ENCODE measurements around the gene VDAC2.
"Not testable (repeated sequence)": the region's sequence is repeated elsewhere in the genome, so short reads cannot be mapped to it uniquely, and the experiment has no call there.

The VDAC2 gene, protein sequence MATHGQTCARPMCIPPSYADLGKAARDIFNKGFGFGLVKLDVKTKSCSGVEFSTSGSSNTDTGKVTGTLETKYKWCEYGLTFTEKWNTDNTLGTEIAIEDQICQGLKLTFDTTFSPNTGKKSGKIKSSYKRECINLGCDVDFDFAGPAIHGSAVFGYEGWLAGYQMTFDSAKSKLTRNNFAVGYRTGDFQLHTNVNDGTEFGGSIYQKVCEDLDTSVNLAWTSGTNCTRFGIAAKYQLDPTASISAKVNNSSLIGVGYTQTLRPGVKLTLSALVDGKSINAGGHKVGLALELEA

DNA sequence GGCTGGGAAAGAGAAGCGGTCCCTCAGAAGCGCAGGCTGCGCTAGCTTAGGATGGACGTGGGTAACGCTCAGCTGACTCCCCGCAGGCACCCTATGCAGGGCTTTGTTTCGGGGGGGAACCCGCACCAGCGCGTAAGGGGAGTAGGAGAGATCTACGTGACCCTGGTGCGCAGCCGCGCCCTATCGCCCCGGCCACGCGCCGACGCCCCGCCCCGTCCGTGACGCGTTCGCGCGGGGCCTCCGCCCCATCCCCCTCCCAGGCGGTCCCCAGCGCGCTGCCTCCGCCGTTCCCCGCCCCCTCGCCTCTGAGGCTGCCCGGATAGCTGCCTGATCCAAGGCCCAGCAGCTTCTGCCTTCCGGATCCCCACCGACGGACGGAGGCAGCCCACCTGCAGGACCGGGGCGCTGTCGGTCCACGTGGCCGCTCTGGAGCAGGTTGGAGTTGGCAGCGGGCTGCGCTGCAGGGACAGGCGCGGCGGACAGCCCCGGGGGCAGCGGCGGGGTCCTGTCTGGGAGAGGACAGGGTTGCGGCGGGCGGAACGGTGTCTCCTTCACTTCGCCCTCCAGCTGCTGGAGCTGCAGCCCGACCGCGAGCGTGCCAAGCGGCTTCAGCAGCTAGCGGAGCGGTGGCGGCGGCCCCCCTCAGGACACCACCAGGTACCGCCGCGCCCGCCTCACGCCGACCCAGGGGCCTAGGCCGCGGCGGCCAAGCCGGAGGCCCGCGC lies at the start of gene VDAC2:
TSS of gene VDAC2 (plus strand) at position 515 of the 725 bp plus-strand sequence. CDS start 363 bp downstream, outside the sequence.
- no peak for DNase-seq

DNA sequence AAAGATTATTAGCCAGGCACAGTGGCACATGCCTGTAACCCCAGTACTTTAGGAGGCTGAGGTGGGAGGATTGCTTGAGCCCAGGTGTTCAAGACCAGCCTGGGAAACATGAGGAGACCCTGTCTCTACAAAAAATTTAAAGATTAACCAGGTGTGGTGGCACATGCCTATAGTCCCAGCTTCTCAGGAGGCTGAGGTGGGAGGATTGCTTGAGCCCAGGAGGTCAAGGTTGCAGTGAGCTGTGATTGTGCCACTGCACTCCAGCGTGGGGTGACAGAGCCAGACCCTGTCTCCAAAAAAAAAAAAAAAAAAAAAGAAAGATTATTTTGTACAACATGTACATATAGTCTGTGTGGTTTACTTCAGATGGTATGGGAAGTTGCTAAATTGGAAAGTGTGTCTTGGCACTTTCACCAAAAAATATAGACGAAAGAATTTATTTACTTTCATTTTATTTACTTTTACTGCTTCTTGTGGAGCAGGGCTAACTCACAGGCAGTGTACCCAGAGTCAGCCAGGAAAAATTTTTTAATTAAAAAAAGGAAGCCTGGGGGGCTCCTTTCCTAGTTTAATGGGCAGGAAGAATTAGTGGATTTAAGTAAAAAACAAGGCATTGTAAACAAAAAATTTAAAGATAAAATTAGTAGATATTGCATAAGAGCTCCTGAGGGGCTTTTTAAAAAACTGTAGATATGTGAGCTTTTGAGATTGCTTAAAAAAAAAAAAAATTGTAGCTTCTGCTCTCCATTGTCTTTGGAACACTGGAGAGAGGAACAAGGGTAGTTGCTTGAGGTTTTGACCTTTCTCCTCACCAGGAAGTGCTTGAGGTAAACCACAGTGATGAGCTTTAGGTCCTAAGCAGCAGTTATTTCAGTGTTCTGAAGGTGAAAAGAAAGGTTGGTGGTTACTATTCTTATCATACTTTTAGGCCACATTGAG lies 44.6 kb upstream of the VDAC2 start:
- DNase-seq: peak; percentile 27

- no peak for DNase-seq
These were observed 44.0 kb upstream of the VDAC2 start for GRCh38 chr10:75166623-75166972.

DNA sequence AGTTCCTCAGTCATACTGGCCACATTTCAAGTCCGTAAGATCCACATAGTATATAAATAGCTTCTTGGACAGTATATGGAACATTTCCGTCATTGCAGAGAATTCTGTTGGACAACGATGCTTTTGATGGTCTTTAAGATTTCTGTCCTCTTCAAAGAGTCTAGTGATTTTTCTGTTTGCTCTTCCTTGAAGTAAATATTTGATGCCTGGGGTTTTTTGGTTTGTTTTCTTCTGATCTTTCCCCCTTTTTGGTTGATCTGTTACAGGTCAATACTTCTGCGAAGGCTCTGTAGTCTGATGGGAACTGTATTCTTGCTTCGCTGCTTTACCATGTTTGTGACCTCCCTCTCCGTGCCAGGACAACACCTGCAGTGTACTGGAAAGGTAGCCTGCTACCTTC lies 42.3 kb upstream of the VDAC2 start:
- no peak for DNase-seq

- DNase-seq: no peak
These were observed 40.4 kb upstream of the VDAC2 start for GRCh38 chr10:75170215-75170614.

DNA sequence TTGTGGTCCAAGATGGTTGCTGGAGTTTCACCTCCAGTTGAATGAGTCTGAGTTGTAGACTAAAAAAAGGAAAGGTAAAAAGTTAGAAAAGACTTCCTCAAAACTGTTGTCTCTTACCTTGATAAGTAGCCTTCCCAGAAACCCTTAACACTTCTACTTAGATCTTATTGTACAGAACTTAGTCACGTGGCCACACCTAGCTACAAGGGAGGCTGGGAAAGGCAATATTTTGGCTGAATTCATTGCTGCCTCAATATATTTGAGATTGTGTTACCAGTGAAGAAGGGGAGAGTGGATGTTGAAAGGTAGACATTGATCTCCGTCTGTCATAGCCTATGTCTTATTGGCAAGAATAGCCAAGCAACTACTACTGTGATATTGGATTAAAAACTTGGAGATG lies 35.5 kb upstream of the VDAC2 start:
- DNase-seq: no peak

- DNase-seq: no peak
These were observed 34.5 kb upstream of the VDAC2 start for GRCh38 chr10:75176046-75176445.

- DNase-seq: no peak
These were observed 33.9 kb upstream of the VDAC2 start for GRCh38 chr10:75176736-75177135.

- no peak for DNase-seq
These were observed 30.9 kb upstream of the VDAC2 start for GRCh38 chr10:75179657-75180177.

GRCh38 chr10:75180592-75180991 lies 30.0 kb upstream of the VDAC2 start:
- DNase-seq: no peak

DNA sequence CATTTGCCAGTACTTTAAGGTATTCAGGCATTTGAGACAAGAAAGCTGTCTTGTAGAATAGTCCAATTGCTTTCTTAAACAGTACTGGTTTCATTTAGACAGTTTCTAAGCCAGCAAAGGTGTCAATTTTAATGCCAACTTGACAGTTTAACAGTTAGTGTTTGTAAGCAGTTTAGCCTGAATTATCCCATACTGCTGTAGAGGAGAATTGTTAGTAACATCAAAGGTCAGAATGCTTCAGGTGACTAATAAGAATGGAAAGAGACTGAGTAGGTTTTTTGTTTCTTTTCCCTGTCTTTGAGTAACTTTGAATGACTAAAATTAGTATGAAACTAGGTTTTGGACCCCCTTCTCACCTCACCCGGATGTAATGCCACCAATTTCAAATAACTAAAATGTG lies 29.5 kb upstream of the VDAC2 start:
- no peak for DNase-seq

- no peak for DNase-seq
These were observed 24.3 kb upstream of the VDAC2 start for GRCh38 chr10:75186310-75186709.

DNA sequence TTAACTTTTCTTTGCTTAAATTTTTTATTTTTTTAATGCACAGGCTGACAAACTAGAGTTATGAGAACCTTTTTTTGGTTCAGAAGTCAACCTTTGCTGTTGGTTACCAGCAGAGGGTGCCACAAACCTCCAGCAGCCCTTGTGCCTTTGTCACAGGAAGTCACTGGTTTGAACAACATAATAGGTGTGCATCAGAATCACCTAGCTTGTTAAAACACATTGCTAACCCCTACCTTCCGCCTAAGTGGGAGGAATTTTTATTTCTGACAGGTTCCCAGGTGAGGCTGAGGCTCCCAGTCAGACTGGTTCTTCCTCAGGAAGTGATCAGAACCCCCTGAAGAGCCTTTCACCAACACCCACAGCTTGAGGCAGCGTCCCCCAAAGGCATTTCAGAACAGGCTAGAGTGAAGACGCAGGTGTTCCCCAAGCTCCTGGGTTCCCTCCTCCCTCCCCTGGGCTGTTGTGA lies 22.6 kb upstream of the VDAC2 start:
- DNase-seq: no peak

GRCh38 chr10:75188522-75188921 lies 22.1 kb upstream of the VDAC2 start:
- DNase-seq: not testable (repeated sequence)

DNA sequence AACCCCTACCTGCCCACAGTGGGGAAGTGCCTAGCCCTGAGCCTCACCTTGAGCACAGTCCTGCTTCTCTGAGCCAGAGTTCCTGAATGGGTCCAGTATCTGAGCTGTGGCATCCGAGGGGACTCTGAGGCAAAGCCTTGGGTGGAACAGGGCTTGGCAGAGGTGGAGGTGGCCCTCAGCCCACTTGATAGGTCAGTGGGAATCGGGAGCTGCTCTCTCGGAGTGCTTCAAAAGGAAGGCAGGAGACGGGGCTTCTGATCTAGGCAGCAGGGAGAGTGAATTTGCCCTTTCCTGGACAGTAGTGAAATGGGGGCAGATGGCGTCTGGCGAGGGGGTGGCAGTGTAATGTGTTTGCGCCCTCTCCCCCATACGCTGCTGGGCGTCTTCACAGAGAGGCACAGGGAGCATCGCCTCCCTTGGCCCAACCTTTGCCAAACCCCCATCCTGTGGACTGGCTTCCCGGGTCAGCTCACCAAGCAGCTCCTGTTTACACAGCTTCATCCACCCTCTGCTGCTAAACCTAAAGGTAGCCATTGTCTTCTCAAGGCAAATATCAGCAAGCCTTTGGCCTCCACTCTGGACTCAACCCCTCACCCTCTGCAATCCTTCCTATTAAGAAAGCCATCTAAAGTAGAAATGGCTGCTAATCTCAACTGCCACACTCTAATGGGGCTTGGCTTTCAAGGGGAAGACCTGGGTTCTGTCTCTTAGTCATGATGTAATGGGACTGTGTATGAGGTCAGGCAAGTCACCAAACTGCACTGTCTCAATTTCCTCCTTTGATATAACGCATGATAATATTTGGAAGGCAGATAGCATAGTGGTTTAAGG lies 21.1 kb upstream of the VDAC2 start:
- no peak for DNase-seq

DNA sequence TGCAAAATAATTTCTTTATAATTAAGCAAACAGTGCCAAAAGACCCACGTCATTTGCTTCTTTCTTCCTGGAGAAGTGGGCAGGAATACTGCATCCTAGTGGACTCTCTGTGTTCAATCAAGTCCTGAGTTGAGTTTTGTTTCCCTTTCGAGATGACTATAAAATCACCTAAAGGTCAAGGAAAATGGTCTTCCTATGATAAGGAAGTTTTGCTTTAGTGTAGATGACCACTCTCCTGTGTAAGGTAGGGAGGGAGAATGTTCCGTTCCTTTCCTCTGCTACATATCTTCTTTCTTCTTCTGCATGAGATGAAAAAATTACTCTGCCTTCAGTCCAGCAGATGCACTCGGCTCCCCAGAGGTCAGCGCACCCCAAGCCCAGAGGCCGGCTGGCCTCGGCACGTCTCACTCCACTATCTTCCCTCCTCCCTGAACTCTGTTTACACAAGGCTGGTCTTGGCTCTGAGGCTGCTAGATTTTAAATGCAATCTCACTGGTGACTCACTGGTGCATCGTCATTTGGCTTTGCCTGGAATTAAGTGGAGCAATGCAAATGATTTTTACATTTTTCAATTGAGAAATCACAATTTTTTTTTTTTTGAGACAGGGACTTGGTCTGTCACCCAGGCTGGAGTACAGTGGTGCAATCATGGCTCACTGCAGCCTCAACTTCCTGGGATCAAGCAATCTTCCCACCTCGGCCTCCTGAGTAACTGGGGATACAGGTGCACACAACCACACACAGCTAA lies 18.6 kb upstream of the VDAC2 start:
- peak; percentile 43 for DNase-seq

GRCh38 chr10:75194625-75195024 lies 16.0 kb upstream of the VDAC2 start:
- DNase-seq: not testable (repeated sequence)

DNA sequence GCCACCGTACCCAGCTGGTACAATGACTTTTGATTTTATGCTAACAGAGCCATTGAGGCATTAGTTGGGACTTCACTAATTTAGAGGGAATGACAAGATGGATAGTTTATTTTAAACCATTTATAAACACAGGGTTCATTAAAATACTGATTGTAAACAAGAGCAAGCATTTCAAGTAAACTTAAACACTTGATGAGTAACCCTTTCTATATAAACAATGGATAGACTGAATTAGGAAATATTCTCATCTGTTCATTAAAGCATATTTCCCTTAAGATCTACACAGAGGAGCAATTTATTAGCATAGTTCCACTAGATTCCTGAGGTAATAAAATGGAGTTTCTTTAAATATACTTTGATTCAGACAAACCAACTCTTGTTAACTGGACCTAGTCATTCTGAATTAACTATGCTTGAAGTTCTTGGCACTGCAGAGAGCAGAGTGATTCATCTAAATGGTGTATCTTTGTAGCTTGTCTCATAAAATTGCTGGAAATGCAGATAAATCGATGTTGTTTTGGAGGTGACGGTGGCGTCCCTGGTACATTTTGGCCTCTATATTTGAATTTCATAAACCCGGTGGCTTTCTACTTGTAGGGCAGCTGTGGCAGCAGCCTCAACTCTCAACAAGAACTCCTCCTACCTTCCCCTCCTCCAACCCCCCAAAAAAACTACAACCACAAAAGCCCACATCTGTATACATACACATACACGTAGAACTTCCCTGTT lies 15.4 kb upstream of the VDAC2 start:
- DNase-seq: no peak

DNA sequence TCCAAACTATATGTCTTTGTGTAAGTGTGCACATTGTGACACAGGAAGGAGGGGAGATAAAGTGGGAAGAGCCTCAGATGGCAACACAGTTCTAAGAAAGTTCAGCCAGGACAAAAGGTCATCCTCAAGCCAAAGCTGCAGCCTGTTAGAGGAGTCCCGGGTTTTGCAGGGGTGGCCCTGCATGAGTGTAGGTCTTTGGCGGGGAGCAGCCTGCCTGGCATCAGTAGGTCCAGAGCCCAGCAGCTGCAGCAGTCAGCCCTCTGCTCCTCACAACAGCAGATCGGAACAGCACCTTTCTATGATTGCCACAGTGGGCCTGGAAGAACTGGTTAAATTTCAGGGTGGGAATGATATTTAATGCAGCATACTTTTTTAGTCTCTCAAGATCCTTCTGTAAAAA lies 13.5 kb upstream of the VDAC2 start:
- no peak for DNase-seq

- DNase-seq: no peak
These were observed 12.7 kb upstream of the VDAC2 start for GRCh38 chr10:75197906-75198305.

DNA sequence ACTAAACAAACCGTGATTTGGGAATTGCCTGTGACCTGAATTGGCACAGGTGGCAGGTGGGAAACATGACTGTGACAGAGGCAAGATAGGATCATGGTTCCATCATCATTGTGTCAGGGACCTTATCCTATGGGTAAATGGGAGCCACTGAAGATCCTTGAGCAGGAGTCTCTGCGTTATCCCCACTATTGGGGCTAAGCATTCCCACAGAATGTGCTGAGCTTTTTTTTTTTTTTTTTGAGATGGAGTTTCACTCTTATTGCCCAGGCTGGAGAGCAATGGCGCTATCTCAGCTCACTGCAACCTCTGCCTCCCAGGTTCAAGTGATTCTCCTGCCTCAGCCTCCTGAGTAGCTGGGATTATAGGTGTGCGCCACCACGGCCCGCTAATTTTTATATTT lies 10.6 kb upstream of the VDAC2 start:
- DNase-seq: not testable (repeated sequence)

Data from SIG-M5 (cell line).